ENCODE measurements around the gene ACSL4. TPM values are rescaled to one million over a fixed set of nuclear protein-coding genes. Genes with fewer than 3 reads are reported as not detected.
"Not testable (repeated sequence)": the region's sequence is repeated elsewhere in the genome, so short reads cannot be mapped to it uniquely, and the experiment has no call there.

Gene ACSL4
- total RNA-seq, 1 experiment from 2014 or later, result 72.4 TPM

GRCh38 chrX:109681475-109682081 is 51.5 kb downstream of the ACSL4 start:
- no peak overlapping the region for H3K27ac ChIP-seq
- H3K4me1 ChIP-seq (replicated peaks), result no peaks in the 10 kb centered on the region
- no peak overlapping the region for H3K4me3 ChIP-seq
- no peaks in the 10 kb centered on the region for H3K9me3 ChIP-seq (replicated peaks)
- H3K27me3 ChIP-seq (replicated peaks), result no peaks in the 10 kb centered on the region
- H3K36me3 ChIP-seq, result 0 out of 2 replicates have a peak, but pooled peaks cover 9% of the 10 kb centered on the region
- DNase-seq (ENCODE audit: low read depth in 1 of 2, low spot score in 2 of 2), result no peak

GRCh38 chrX:109679820-109680219 is 53.2 kb downstream of the ACSL4 start:
- DNase-seq (ENCODE audit: low read depth in 1 of 2, low spot score in 2 of 2), result no peak

DNA sequence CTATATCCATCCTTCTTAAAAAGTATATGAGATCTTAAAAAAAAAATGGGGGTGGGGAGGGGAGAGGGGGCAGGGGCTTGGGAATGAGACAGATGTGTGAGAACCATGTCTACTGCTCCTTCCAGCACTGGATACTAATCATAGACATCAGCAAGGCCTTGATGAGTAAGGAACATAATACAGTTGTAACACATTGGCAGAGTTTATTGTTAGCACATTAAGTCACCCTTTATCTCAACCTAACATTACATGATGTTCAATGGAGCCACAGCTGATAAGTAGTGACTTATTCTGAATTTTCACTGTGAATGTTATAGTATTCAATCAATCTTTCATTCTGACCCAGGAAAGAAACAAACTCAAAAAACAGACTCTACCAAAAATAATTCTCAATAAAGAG is 60.8 kb downstream of the ACSL4 start:
- DNase-seq (ENCODE audit: low read depth in 1 of 2, low spot score in 2 of 2), result no peak
- Histone ChIP-seq H3K4me1 (replicated peaks) (no peaks in the 10 kb centered on the region), H3K36me3 (peaks cover 15% of the 10 kb centered on the region; the same call in 1 of the 2 replicates), H3K27ac (no peak overlapping the region), H3K9me3 (replicated peaks) (no peaks in the 10 kb centered on the region), H3K4me3 (no peak overlapping the region), H3K27me3 (replicated peaks) (no peaks in the 10 kb centered on the region)

More at GRCh38 chrX:109679820-109680219, 53.2 kb downstream of the ACSL4 start:
- Histone ChIP-seq H3K36me3 (0 out of 2 replicates have a peak, but pooled peaks cover 11% of the 10 kb centered on the region), H3K27ac (no peak overlapping the region), H3K9me3 (replicated peaks) (no peaks in the 10 kb centered on the region), H3K27me3 (replicated peaks) (no peaks in the 10 kb centered on the region), H3K4me1 (replicated peaks) (no peaks in the 10 kb centered on the region), H3K4me3 (no peak overlapping the region)

- DNase-seq (ENCODE audit: low read depth in 1 of 2, low spot score in 2 of 2); H3K4me1 ChIP-seq (replicated peaks); H3K4me3 ChIP-seq; H3K27ac ChIP-seq; H3K9me3 ChIP-seq (replicated peaks); H3K27me3 ChIP-seq (replicated peaks): not testable (repeated sequence)
- peaks cover 22% of the 10 kb centered on the region for H3K36me3 ChIP-seq
Measured at GRCh38 chrX:109671170-109671569, 61.9 kb downstream of the ACSL4 start.

- Histone ChIP-seq H3K27ac (no peak overlapping the region), H3K36me3 (peaks cover 23% of the 10 kb centered on the region), H3K4me1 (replicated peaks) (no peaks in the 10 kb centered on the region), H3K4me3 (no peak overlapping the region), H3K9me3 (replicated peaks) (no peaks in the 10 kb centered on the region), H3K27me3 (replicated peaks) (no peaks in the 10 kb centered on the region)
- no peak for DNase-seq (ENCODE audit: low read depth in 1 of 2, low spot score in 2 of 2)
Measured at GRCh38 chrX:109667986-109668385, 65.1 kb downstream of the ACSL4 start.

DNA sequence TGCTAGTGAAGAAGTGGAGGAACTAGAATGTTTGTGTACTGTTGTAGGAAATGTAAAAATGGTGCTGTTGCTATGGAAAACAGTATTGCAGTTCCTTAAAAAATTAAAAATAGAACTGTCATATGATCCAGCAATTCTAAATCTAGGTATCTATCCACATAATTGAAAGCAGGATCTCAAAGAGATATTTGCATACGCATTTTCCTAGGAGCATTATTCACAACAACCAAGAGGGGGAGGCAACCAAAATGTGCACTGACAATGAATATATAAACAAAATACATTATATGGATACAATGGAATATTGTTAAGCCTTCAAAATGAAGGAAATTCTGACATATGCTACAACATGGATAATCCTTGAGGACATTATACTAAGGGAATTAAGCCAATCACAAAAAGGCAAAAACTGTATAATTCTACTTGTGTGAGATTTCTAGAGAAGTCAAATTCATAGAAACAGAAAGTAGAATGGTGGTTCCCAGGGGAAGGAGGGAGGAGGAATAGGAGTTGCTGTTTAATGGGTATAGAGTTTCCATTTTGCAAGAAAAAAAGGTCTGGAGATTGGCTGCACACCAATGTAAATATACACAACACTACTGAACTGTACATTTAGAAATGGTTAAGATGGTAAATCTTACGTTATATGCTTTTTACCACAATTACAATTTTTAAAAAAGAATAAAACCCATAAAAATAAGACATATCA is 72.5 kb downstream of the ACSL4 start:
- no peak for DNase-seq (ENCODE audit: low read depth in 1 of 2, low spot score in 2 of 2)
- Histone ChIP-seq H3K27ac (no peak overlapping the region), H3K4me1 (replicated peaks) (no peaks in the 10 kb centered on the region), H3K27me3 (replicated peaks) (no peaks in the 10 kb centered on the region), H3K4me3 (no peak overlapping the region), H3K9me3 (replicated peaks) (no peaks in the 10 kb centered on the region), H3K36me3 (peaks cover 33% of the 10 kb centered on the region)

DNA sequence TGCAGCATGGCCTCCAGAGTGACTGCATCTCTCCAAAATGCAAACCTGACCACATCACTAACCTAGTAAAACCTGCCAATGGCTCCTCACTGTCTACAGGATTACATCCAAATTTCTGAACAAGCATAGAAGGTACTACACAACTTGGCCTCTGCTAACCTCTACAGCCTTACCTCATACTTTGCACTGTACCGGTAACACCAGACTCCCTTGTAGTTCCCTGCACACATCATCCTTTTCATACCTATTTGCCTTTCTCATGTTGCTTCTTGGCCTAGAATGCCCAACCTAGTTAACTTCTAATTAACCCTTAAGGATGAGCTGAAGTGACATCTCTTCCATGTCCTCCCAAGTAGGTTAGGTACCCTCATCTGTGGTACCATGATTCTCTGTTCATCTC is 74.7 kb downstream of the ACSL4 start:
- H3K36me3 ChIP-seq, result peaks cover 23% of the 10 kb centered on the region
- H3K4me3 ChIP-seq, result no peak overlapping the region

DNA sequence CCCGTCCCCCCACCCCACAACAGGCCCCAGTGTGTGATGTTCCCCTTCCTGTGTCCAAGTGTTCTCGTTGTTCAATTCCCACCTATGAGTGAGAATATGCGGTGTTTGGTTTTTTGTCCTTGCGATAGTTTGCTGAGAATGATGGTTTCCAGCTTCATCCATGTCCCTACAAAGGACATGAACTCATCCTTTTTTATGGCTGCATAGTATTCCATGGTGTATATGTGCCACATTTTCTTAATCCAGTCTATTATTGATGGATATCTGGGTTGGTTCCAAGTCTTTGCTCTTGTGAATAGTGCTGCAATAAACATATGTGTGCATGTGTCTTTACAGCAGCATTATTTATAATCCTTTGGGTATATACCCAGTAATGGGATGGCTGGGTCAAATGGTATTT is 75.7 kb downstream of the ACSL4 start:
- H3K4me1 ChIP-seq (replicated peaks); H3K27me3 ChIP-seq (replicated peaks): not testable (repeated sequence)

More for the DNA sequence above, 74.7 kb downstream of the ACSL4 start:
- no peaks in the 10 kb centered on the region for H3K27me3 ChIP-seq (replicated peaks)
- no peaks in the 10 kb centered on the region for H3K4me1 ChIP-seq (replicated peaks)
- no peaks in the 10 kb centered on the region for H3K9me3 ChIP-seq (replicated peaks)
- no peak overlapping the region for H3K27ac ChIP-seq
- no peak for DNase-seq (ENCODE audit: low read depth in 1 of 2, low spot score in 2 of 2)

GRCh38 chrX:109656774-109657173 is 76.3 kb downstream of the ACSL4 start:
- H3K27ac ChIP-seq, result no peak overlapping the region
- no peak for DNase-seq (ENCODE audit: low read depth in 1 of 2, low spot score in 2 of 2)
- no peaks in the 10 kb centered on the region for H3K9me3 ChIP-seq (replicated peaks)
- H3K27me3 ChIP-seq (replicated peaks), result no peaks in the 10 kb centered on the region
- H3K36me3 ChIP-seq, result peaks cover 12% of the 10 kb centered on the region
- no peak overlapping the region for H3K4me3 ChIP-seq
- no peaks in the 10 kb centered on the region for H3K4me1 ChIP-seq (replicated peaks)

More for the DNA sequence above, 75.7 kb downstream of the ACSL4 start:
- DNase-seq (ENCODE audit: low read depth in 1 of 2, low spot score in 2 of 2); H3K4me3 ChIP-seq; H3K27ac ChIP-seq; H3K9me3 ChIP-seq (replicated peaks): not testable (repeated sequence)
- H3K36me3 ChIP-seq, result peaks cover 18% of the 10 kb centered on the region

- DNase-seq (ENCODE audit: low read depth in 1 of 2, low spot score in 2 of 2), result no peak
- H3K27ac ChIP-seq, result no peak overlapping the region
- peaks cover 12% of the 10 kb centered on the region for H3K36me3 ChIP-seq
- no peaks in the 10 kb centered on the region for H3K9me3 ChIP-seq (replicated peaks)
- H3K4me1 ChIP-seq (replicated peaks), result no peaks in the 10 kb centered on the region
- H3K27me3 ChIP-seq (replicated peaks), result no peaks in the 10 kb centered on the region
- no peak overlapping the region for H3K4me3 ChIP-seq
Measured at GRCh38 chrX:109655502-109656201, 77.4 kb downstream of the ACSL4 start.

DNA sequence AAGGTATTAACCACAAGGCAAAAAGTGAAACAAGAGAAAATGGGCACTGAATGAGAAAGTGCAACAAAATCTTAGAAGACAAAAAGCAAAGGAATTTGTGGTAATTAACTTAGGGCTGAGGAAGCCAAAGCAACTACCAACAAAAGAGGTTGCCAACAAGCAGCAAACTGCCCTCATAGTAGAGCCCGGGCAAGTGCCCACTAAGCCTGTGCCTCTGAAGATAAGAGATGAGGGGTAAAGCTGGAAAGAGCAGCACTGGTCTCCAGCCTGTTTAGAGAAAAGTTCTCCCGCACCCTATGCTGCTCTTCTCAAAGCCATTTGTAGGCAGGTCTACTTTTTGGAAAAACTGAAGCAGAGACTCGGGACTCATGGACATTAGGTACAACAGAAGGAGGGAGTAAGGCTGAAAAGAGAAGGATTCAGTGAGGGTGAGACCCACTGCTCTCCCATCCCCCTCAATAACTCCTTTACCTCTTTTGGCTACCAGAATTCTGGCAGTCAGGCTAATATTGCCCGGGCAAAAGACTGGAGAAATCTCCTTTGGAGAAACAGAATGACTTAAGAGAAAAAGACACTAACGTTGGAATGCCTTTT is 78.4 kb downstream of the ACSL4 start:
- Histone ChIP-seq H3K4me3 (no peak overlapping the region), H3K36me3 (peaks cover 12% of the 10 kb centered on the region), H3K9me3 (replicated peaks) (no peaks in the 10 kb centered on the region), H3K4me1 (replicated peaks) (no peaks in the 10 kb centered on the region), H3K27me3 (replicated peaks) (no peaks in the 10 kb centered on the region), H3K27ac (no peak overlapping the region)
- no peak for DNase-seq (ENCODE audit: low read depth in 1 of 2, low spot score in 2 of 2)

DNA sequence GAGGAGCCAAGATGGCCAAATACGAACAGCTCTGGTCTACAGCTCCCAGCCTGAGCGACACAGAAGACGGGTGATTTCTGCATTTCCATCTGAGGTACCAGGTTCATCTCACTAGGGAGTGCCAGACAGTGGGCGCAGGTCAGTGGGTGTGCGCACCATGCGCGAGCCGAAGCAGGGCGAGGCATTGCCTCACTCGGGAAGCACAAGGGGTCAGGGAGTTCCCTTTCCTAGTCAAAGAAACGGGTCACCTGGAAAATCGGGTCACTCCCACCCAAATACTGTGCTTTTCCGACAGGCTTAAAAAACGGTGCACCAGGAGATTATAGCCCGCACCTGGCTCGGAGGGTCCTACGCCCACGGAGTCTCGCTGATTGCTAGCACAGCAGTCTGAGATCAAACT is 88.4 kb downstream of the ACSL4 start:
- DNase-seq (ENCODE audit: low read depth in 1 of 2, low spot score in 2 of 2); H3K9me3 ChIP-seq (replicated peaks); H3K36me3 ChIP-seq; H3K27ac ChIP-seq; H3K4me3 ChIP-seq; H3K4me1 ChIP-seq (replicated peaks); H3K27me3 ChIP-seq (replicated peaks): not testable (repeated sequence)

- no peak for DNase-seq (ENCODE audit: low read depth in 1 of 2, low spot score in 2 of 2)
- no peaks in the 10 kb centered on the region for H3K36me3 ChIP-seq
- no peaks in the 10 kb centered on the region for H3K4me1 ChIP-seq (replicated peaks)
- H3K27me3 ChIP-seq (replicated peaks), result no peaks in the 10 kb centered on the region
- H3K27ac ChIP-seq, result no peak overlapping the region
- H3K4me3 ChIP-seq, result no peak overlapping the region
- no peaks in the 10 kb centered on the region for H3K9me3 ChIP-seq (replicated peaks)
Measured at GRCh38 chrX:109643687-109644086, 89.4 kb downstream of the ACSL4 start.

DNA sequence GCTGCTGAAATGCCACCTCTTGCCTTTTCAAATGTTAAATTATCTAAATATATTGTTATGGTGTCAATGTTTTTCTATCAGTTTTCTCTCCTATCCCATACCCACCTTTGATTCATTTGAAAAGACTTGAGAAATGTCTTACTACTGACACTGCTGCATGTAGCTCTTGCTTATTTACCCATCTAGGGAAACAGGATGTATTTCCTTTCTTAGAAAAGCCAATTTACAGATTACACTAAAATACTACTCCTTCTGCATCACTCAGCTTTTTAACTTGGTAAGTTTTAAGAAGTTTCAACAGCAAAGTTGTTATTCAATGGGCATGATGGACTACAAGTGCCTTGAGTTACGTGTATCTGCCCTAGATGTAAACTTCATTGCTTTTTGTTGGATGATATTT is 94.9 kb downstream of the ACSL4 start:
- no peaks in the 10 kb centered on the region for H3K4me1 ChIP-seq (replicated peaks)
- no peaks in the 10 kb centered on the region for H3K36me3 ChIP-seq
- no peak overlapping the region for H3K27ac ChIP-seq
- H3K4me3 ChIP-seq, result no peak overlapping the region
- no peaks in the 10 kb centered on the region for H3K27me3 ChIP-seq (replicated peaks)
- DNase-seq (ENCODE audit: low read depth in 1 of 2, low spot score in 2 of 2), result no peak
- H3K9me3 ChIP-seq (replicated peaks), result no peaks in the 10 kb centered on the region
